Upper lobe of right lung (tissue), 1 donor: Measurements from ENCODE around the gene HAT1. TPM values are rescaled to one million over a fixed set of nuclear protein-coding genes. Genes with fewer than 3 reads are reported as not detected.

Experiments
- ATAC-seq: fragments of 200-7000 bp; cut with Tn5 transposase; one replicate; pipeline ENCODE4 v1.9.1; 2020; ENCODE audit warnings: mild to moderate bottlenecking, moderate library complexity
- DNase-seq: peaks from one replicate; pipeline ENCODE4 v3.0.0-alpha.2; 2020
- H3K27ac ChIP-seq: fragments of 200-600 bp; one replicate; pipeline ENCODE4 v1.8.0; 2022
- H3K27me3 ChIP-seq: fragments of 200-600 bp; one replicate; pipeline ENCODE4 v1.8.0; 2022; ENCODE audit warnings: mild to moderate bottlenecking
- H3K36me3 ChIP-seq: fragments of 200-600 bp; one replicate; pipeline ENCODE4 v1.8.0; 2022
- H3K4me1 ChIP-seq: fragments of 200-600 bp; one replicate; pipeline ENCODE4 v1.8.0; 2022
- H3K4me3 ChIP-seq: fragments of 200-600 bp; one replicate; pipeline ENCODE4 v1.8.0; 2022; ENCODE audit warnings: mild to moderate bottlenecking
- H3K9me3 ChIP-seq: fragments of 200-600 bp; one replicate; pipeline ENCODE4 v1.8.0; 2022
- CTCF ChIP-seq: fragments of 200-600 bp; IDR thresholded peaks from one replicate; pipeline ENCODE4 v1.8.0; 2022; ENCODE audit warnings: antibody characterized with exemption
- intact Hi-C: fragments of 100-400 bp; cut with DNase I; formaldehyde crosslinking; loops from one replicate; pipeline ENCODE4 v1.11.0; 2022
- total RNA-seq: library from RNA; stranded (reverse); fragmentation: NEBNext Ultra II Directional; extraction: Animal tissue kit (Norgen Biotek cat#: 25700); gene quantifications from one replicate; pipeline ENCODE4 v1.2.1, GENCODE V29; 2021
- donor health status: DM: no; HTN: yes; CAD: no; lungs with severe emphysema.

HAT1 gene
- total RNA-seq, 1 donor from 2014 or later: 24.8 TPM

GRCh38 chr2:172007372-172007771 lies 85.1 kb downstream of the HAT1 start:
- Histone ChIP-seq H3K27me3 (no peaks in the 10 kb centered on the region), H3K27ac (no peak overlapping the region), H3K36me3 (no peaks in the 10 kb centered on the region), H3K4me3 (no peak overlapping the region), H3K4me1 (no peaks in the 10 kb centered on the region), H3K9me3 (no peaks in the 10 kb centered on the region)
- no peak for ATAC-seq
- no peak for DNase-seq
- intact Hi-C loops: no loop called here
- no peak for TF ChIP-seq CTCF

GRCh38 chr2:172009823-172010222 lies 87.6 kb downstream of the HAT1 start:
- no peak for ATAC-seq
- no peak for TF ChIP-seq CTCF
- no peak for DNase-seq
- Histone ChIP-seq H3K9me3 (no peaks in the 10 kb centered on the region), H3K27ac (no peak overlapping the region), H3K4me3 (no peak overlapping the region), H3K36me3 (no peaks in the 10 kb centered on the region), H3K27me3 (no peaks in the 10 kb centered on the region), H3K4me1 (no peaks in the 10 kb centered on the region)
- intact Hi-C loops: no loop called here

DNA sequence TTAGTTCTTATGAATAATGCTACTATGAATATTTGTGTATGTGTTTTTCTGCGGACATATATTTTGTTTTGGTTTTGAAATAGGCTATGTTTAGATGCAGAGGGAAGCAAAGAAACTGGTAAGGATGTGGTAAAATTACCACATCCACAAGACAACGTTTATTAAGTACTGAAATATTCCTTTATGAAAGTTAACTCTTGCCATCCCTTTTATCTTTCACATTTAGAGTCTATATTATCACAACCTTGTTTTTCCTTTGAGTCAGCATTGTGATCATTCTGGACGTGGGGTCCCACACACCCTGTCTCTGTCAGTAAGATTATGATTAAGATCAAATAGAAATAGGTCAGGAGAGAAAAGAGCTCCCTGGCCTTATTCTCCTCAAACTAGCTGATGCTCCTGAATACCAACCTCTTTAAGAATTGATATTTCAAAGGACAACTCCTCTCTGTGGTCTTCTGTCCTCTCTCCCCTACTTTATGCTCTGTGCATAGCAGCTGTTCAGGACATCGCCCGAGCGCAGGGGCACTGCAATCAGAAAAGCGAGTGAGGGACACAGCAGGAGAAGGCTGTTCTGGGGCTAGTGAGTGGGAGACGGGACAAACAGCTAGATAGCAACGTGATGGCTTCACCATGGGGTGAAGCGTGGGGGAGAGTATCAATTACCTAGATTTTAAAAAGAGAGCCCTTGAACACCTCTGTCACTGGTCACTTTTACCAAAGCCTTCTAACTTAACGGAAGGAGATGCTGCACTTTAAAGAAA lies 89.7 kb downstream of the HAT1 start:
- DNase-seq (no peak), ATAC-seq (no peak)
- H3K27me3 ChIP-seq: no peaks in the 10 kb centered on the region
- no peaks in the 10 kb centered on the region for H3K36me3 ChIP-seq
- H3K4me3 ChIP-seq: no peak overlapping the region
- H3K27ac ChIP-seq: no peak overlapping the region
- intact Hi-C loops: no loop called here
- no peak for TF ChIP-seq CTCF
- H3K9me3 ChIP-seq: no peaks in the 10 kb centered on the region
- no peaks in the 10 kb centered on the region for H3K4me1 ChIP-seq

GRCh38 chr2:172012677-172013391 lies 90.6 kb downstream of the HAT1 start:
- Histone ChIP-seq H3K9me3 (no peaks in the 10 kb centered on the region), H3K27ac (no peak overlapping the region), H3K4me3 (no peak overlapping the region), H3K4me1 (no peaks in the 10 kb centered on the region), H3K36me3 (no peaks in the 10 kb centered on the region), H3K27me3 (no peaks in the 10 kb centered on the region)
- ATAC-seq (no peak), DNase-seq (no peak)
- no peak for TF ChIP-seq CTCF
- intact Hi-C loops: no loop called here

DNA sequence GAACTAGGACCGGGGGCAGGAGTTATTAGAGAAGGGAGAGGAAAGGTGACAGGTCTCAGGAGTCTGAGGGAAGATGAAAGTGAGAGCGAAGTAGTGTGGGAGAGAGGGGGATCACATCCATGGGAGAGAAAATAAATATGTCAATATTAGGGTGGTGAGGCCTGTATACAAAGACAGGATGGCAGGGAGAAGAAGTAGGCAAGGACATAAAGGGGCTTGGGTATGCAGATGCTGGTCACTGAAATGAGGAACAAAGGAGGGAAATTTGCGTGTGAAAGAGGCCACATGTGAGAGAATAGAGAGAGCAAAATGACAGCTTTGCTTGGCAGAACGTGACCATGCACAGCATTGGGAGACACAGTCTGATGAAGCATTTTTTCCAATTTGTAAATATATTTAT lies 91.1 kb downstream of the HAT1 start:
- TF ChIP-seq CTCF: no peak
- no peaks in the 10 kb centered on the region for H3K9me3 ChIP-seq
- no peaks in the 10 kb centered on the region for H3K4me1 ChIP-seq
- H3K27me3 ChIP-seq: no peaks in the 10 kb centered on the region
- no peak overlapping the region for H3K4me3 ChIP-seq
- intact Hi-C loops: no loop called here
- DNase-seq (no peak), ATAC-seq (no peak)
- no peaks in the 10 kb centered on the region for H3K36me3 ChIP-seq
- no peak overlapping the region for H3K27ac ChIP-seq
